HepG2 (cell line): ENCODE data around the gene KCNMA1. TPM values are rescaled to one million over a fixed set of nuclear protein-coding genes. Genes with fewer than 3 reads are reported as not detected.

Source experiments
- ATAC-seq: fragments of 200-7000 bp; cut with Tn5 transposase; 3 replicates; pipeline ENCODE4 v1.9.1; 2020; ENCODE audit warnings: mild to moderate bottlenecking, moderate library complexity
- BruUV-seq: library from RNA; stranded (reverse); fragments of 400-500 nt; replicated peaks from 2 replicates; lab custom pipeline; 2021; lab: Mats Ljungman, UMichigan
- CTCF ChIA-PET: fragments of 300-600 bp; formaldehyde crosslinking; extraction: SDS; loops from one replicate; lab custom pipeline; 2021; ENCODE audit warnings: low total read pairs, inconsistent platforms, low intra/inter-chr PET ratio; lab: Yijun Ruan, JAX
- POLR2A ChIA-PET: fragments of 350-600 bp; sonication (Branson Sonifier 250); formaldehyde crosslinking; loops from one replicate; lab custom pipeline; 2020; ENCODE audit warnings: antibody characterized with exemption, inconsistent platforms; lab: Yijun Ruan, JAX
- DNase-seq: peaks from one replicate; pipeline ENCODE4 v3.0.0-alpha.2; 2015; ENCODE audit warnings: low spot score
- FAIRE-seq: peaks from 3 replicates; lab custom pipeline; 2011; peaks lifted over from hg19 to GRCh38; lab: Jason Lieb, UNC
- H2AFZ ChIP-seq: one replicate; pipeline ENCODE4 v1.6.1; 2011; ENCODE audit warnings: low read length, inconsistent platforms
- H3K27ac ChIP-seq: fragments of 300-600 bp; 3 replicates; pipeline ENCODE4 v1.8.0; 2011; ENCODE audit warnings: mixed run types, mild to moderate bottlenecking, mixed read lengths, low read length, inconsistent platforms; ENCODE audit not compliant: insufficient read depth; ENCODE audit errors: extremely low read length
- H3K27me3 ChIP-seq, 2 experiments: fragments of 200-600 bp in 1 of 2; 2 replicates in 1 of 2; 3 replicates in 1 of 2; pipeline versions ENCODE4 v1.6.0 to v1.8.0; 2011; ENCODE audit warnings: low read length in 2 of 2, mild to moderate bottlenecking in 2 of 2, moderate library complexity in 2 of 2, inconsistent platforms in 1 of 2; ENCODE audit not compliant: insufficient read depth in 2 of 2, control insufficient read depth in 1 of 2
- H3K36me3 ChIP-seq, 2 experiments: fragments of 200-600 bp in 1 of 2; replicated peaks in 1 of 2; 2 replicates in 1 of 2; 3 replicates in 1 of 2; pipeline versions ENCODE4 v1.5.1 to v1.8.0; 2011; ENCODE audit warnings: low read length in 2 of 2, inconsistent platforms in 1 of 2; ENCODE audit not compliant: insufficient read depth in 2 of 2, control insufficient read depth in 1 of 2
- H3K4me1 ChIP-seq: 2 replicates; pipeline ENCODE4 v1.5.1; 2012; ENCODE audit warnings: low read length, inconsistent platforms; ENCODE audit not compliant: insufficient read depth
- H3K4me2 ChIP-seq: 2 replicates; pipeline ENCODE4 v1.6.0; 2011; ENCODE audit warnings: low read depth, low read length, inconsistent platforms
- H3K4me3 ChIP-seq, 3 experiments: fragments of 200-600 bp in 1 of 3; sonication (generic), shearing (Covaris generic) in 1 of 3; replicated peaks in 1 of 3; 2 replicates each; pipeline ENCODE4 v1.5.1; 2011 to 2016; ENCODE audit warnings: low read length in 3 of 3, inconsistent platforms in 2 of 3, low read depth in 2 of 3, mild to moderate bottlenecking in 2 of 3, control low read depth in 1 of 3, mixed read lengths in 1 of 3; ENCODE audit not compliant: insufficient read depth in 1 of 3
- H3K79me2 ChIP-seq: one replicate; pipeline ENCODE4 v1.6.1; 2011; ENCODE audit warnings: low read length, inconsistent platforms; ENCODE audit not compliant: insufficient read depth
- H3K9ac ChIP-seq: 2 replicates; pipeline ENCODE4 v1.6.0; 2011; ENCODE audit warnings: mild to moderate bottlenecking, low read depth, low read length, inconsistent platforms; ENCODE audit not compliant: insufficient read depth
- H3K9me3 ChIP-seq: 2 replicates; pipeline ENCODE4 v1.5.1; 2012; ENCODE audit warnings: mild to moderate bottlenecking, low read length
- H4K20me1 ChIP-seq: 2 replicates; pipeline ENCODE4 v1.6.0; 2011; ENCODE audit warnings: inconsistent platforms, mild to moderate bottlenecking, low read length, moderate library complexity; ENCODE audit not compliant: insufficient read depth
- CHCHD3 ChIP-seq: sonication (generic); formaldehyde crosslinking; IDR thresholded peaks from 2 replicates; pipeline ENCODE4 v1.8.0; 2022; ENCODE audit warnings: mild to moderate bottlenecking, missing genetic modification reagents, moderate library complexity
- CREM ChIP-seq, 2 experiments: sonication (generic) in 1 of 2; formaldehyde crosslinking in 1 of 2; IDR thresholded peaks; 2 replicates each; pipeline versions ENCODE4 v1.4.0 to v1.6.1; 2016 to 2020; ENCODE audit warnings: antibody characterized with exemption in 1 of 2, mild to moderate bottlenecking in 1 of 2, missing genetic modification reagents in 1 of 2
- HIC2 ChIP-seq: sonication (generic); formaldehyde crosslinking; IDR thresholded peaks from 2 replicates; pipeline ENCODE4 v1.9.0; 2022; ENCODE audit warnings: low read depth, missing genetic modification reagents
- HNRNPK ChIP-seq: fragments of 200-400 bp; formaldehyde crosslinking; IDR thresholded peaks from 2 replicates; pipeline ENCODE4 v1.6.1; 2018; ENCODE audit warnings: low read length, low read depth, moderate library complexity, mild to moderate bottlenecking; ENCODE audit not compliant: poor library complexity, severe bottlenecking
- MNT ChIP-seq: fragments of 450-650 bp; IDR thresholded peaks from 2 replicates; pipeline ENCODE4 v1.6.1; 2016
- ZC3H4 ChIP-seq: sonication (generic); formaldehyde crosslinking; IDR thresholded peaks from 2 replicates; pipeline ENCODE4 v1.4.0; 2020; ENCODE audit warnings: missing genetic modification reagents, borderline replicate concordance
- ZNF644 ChIP-seq: IDR thresholded peaks from 2 replicates; pipeline ENCODE4 v1.6.1; 2016; ENCODE audit warnings: low read depth
- WGBS: methylation state at CpG from one replicate; pipeline ENCODE4 v1.1.6; 2017; ENCODE audit warnings: low lambda C conversion rate; 5-methylcytosine and 5-hydroxymethylcytosine counted together
- in situ Hi-C: cut with HindIII; loops from 2 replicates; pipeline ENCODE4 v1.10.0; 2017; ENCODE audit warnings: low pct_unique_long_range_greater_than_20kb; ENCODE audit not compliant: extremely low pct_ligation_motif_present
- intact Hi-C: fragments of 100-400 bp; cut with micrococcal nuclease; formaldehyde crosslinking; loops from one replicate; pipeline ENCODE4 v1.10.0; 2022; ENCODE audit not compliant: unreplicated experiment
- polyA plus RNA-seq, 8 experiments: library from polyadenylated mRNA; depleted of rRNA in 3 of 8; stranded (reverse) in 7 of 8; unstranded in 1 of 8; fragments of >200 nt; fragmentation: Illumina TruSeq in 4 of 8; extraction: Trizol in 4 of 8; gene quantifications; 2 replicates each; pipeline versions ENCODE4 v1.2.1 to v1.2.3, GENCODE V29; 2011 to 2016; ENCODE audit warnings: low read depth in 4 of 8, missing spikeins in 1 of 8, mixed read lengths in 1 of 8; ENCODE audit not compliant: insufficient read depth in 1 of 8
- total RNA-seq, 5 experiments: library from RNA; depleted of rRNA; stranded (reverse); fragments of >200 nt; fragmentation: Illumina TruSeq; extraction: Trizol; gene quantifications; 2 replicates each; pipeline ENCODE4 v1.2.3, GENCODE V29; 2016; ENCODE audit warnings: low read depth in 1 of 5

The KCNMA1 gene
- total and polyA plus RNA-seq, 2 of the 13 experiments (the other 11 are each of a cell fraction or from before 2014, with no cell fraction given): 0.02 TPM; not detected in 1

- no TSS peak for BruUV-seq
Measured at GRCh38 chr10:76969366-76969948, 668.2 kb downstream of the KCNMA1 start.

More at GRCh38 chr10:76969366-76969948, 668.2 kb downstream of the KCNMA1 start:
- H3K4me2 ChIP-seq: no peak overlapping the region
- peaks cover 4 to 47% of the 10 kb centered on the region in 2 experiments for H3K27me3 ChIP-seq
- no peak overlapping the region for H3K27ac ChIP-seq
- H3K9me3 ChIP-seq: no peaks in the 10 kb centered on the region
- H3K79me2 ChIP-seq: no peaks in the 10 kb centered on the region
- intact Hi-C loops (no loop called here), in situ Hi-C loops (no loop called here)
- no peak overlapping the region for H3K9ac ChIP-seq
- no peaks in the 10 kb centered on the region for H4K20me1 ChIP-seq
- FAIRE-seq (no peak), DNase-seq (no peak), ATAC-seq (no peak)
- WGBS: 9% methylated on average over 9 of the region's 9 CpGs
- TF ChIP-seq ZNF644 (CRISPR knock-in tag) (no peak), CHCHD3 (CRISPR knock-in tag) (no peak), MNT (no peak), CREM (IDR thresholded peaks at IDR 0.05) (no peak), CREM (CRISPR knock-in tag; IDR thresholded peaks at IDR 0.05) (no peak), ZC3H4 (CRISPR knock-in tag) (no peak), HIC2 (CRISPR knock-in tag) (no peak), HNRNPK (peak; percentile 39)
- no peaks in the 10 kb centered on the region for H3K4me1 ChIP-seq
- H2AFZ ChIP-seq: no peak overlapping the region
- CTCF ChIA-PET: no interaction called here
- POLR2A ChIA-PET: no interaction called here
- no peaks in the 10 kb centered on the region for H3K36me3 ChIP-seq
- no peak overlapping the region for H3K4me3 ChIP-seq
